GM19043 (cell line): ENCODE results near the gene CELSR1.
"Not testable (repeated sequence)": the region's sequence is repeated elsewhere in the genome, so short reads cannot be mapped to it uniquely, and the experiment has no call there.

ENCODE experiments used
- ATAC-seq: cut with Tn5 transposase; IDR thresholded peaks from one replicate; pipeline ENCODE4 v1.9.1; 2021; ENCODE audit warnings: low read depth; ENCODE audit not compliant: unreplicated experiment

The CELSR1 gene

GRCh38 chr22:46409631-46410210 is 127.7 kb downstream of the CELSR1 start:
- ATAC-seq = no peak

- ATAC-seq = no peak
These were observed 128.6 kb downstream of the CELSR1 start for GRCh38 chr22:46408568-46409506.

- no peak for ATAC-seq
These were observed 129.7 kb downstream of the CELSR1 start for GRCh38 chr22:46407748-46408147.

GRCh38 chr22:46406791-46407190 is 130.6 kb downstream of the CELSR1 start:
- no peak for ATAC-seq

GRCh38 chr22:46406349-46406748 is 131.1 kb downstream of the CELSR1 start:
- ATAC-seq = no peak

- no peak for ATAC-seq
These were observed 131.5 kb downstream of the CELSR1 start for GRCh38 chr22:46405901-46406300.

- not testable (repeated sequence) for ATAC-seq
These were observed 133.5 kb downstream of the CELSR1 start for GRCh38 chr22:46403880-46404279.

- ATAC-seq = no peak
These were observed 134.9 kb downstream of the CELSR1 start for GRCh38 chr22:46402505-46402904.

GRCh38 chr22:46401370-46401769 is 136.1 kb downstream of the CELSR1 start:
- ATAC-seq = no peak

GRCh38 chr22:46399251-46400024 is 138.0 kb downstream of the CELSR1 start:
- ATAC-seq = no peak

GRCh38 chr22:46397951-46398350 is 139.5 kb downstream of the CELSR1 start:
- no peak for ATAC-seq

GRCh38 chr22:46397514-46397913 is 139.9 kb downstream of the CELSR1 start:
- ATAC-seq = no peak

GRCh38 chr22:46397049-46397448 is 140.4 kb downstream of the CELSR1 start:
- ATAC-seq = not testable (repeated sequence)

- ATAC-seq = no peak
These were observed 142.3 kb downstream of the CELSR1 start for GRCh38 chr22:46395145-46395544.

- ATAC-seq = no peak
These were observed 142.8 kb downstream of the CELSR1 start for GRCh38 chr22:46394622-46395021.

- ATAC-seq = no peak
These were observed 143.5 kb downstream of the CELSR1 start for GRCh38 chr22:46393873-46394272.

GRCh38 chr22:46392137-46392844 is 145.1 kb downstream of the CELSR1 start:
- no peak for ATAC-seq

GRCh38 chr22:46391486-46392136 is 145.8 kb downstream of the CELSR1 start:
- no peak for ATAC-seq

- ATAC-seq = no peak
These were observed 146.6 kb downstream of the CELSR1 start for GRCh38 chr22:46390652-46391301.
